HepG2 (cell line): ENCODE measurements around the gene HDAC3.

ENCODE experiments used
- CTCF ChIP-seq: sonication (generic); formaldehyde crosslinking; IDR thresholded peaks from 2 replicates; pipeline ENCODE4 v1.5.0; 2020; ENCODE audit warnings: mild to moderate bottlenecking, missing genetic modification reagents, moderate library complexity
- GABPB1 ChIP-seq: IDR thresholded peaks from 2 replicates; pipeline ENCODE4 v1.6.1; 2016; ENCODE audit warnings: mild to moderate bottlenecking, missing genetic modification reagents, moderate library complexity, missing compliant biosample characterization
- HOXA5 ChIP-seq: sonication (generic); formaldehyde crosslinking; IDR thresholded peaks from 2 replicates; pipeline ENCODE4 v1.4.0; 2020; ENCODE audit warnings: missing genetic modification reagents
- KDM1A ChIP-seq: IDR thresholded peaks from 2 replicates; pipeline ENCODE4 v1.6.1; 2016; ENCODE audit warnings: missing compliant biosample characterization
- MZF1 ChIP-seq: sonication (generic); formaldehyde crosslinking; IDR thresholded peaks from 2 replicates; pipeline ENCODE4 v1.8.1; 2023; ENCODE audit warnings: mild to moderate bottlenecking, missing genetic modification reagents, borderline replicate concordance
- NFYB ChIP-seq: sonication (generic); formaldehyde crosslinking; IDR thresholded peaks from 2 replicates; pipeline ENCODE4 v1.4.0; 2020; ENCODE audit warnings: missing genetic modification reagents
- POLR2AphosphoS5 ChIP-seq: IDR thresholded peaks from 2 replicates; pipeline ENCODE4 v1.6.1; 2012; ENCODE audit warnings: low read depth, low read length
- TCF7L2 ChIP-seq: IDR thresholded peaks from 2 replicates; pipeline ENCODE4 v1.6.1; 2011; ENCODE audit warnings: mild to moderate bottlenecking, low read depth, low read length, moderate library complexity
- ZBTB33 ChIP-seq: sonication (generic); formaldehyde crosslinking; IDR thresholded peaks from 2 replicates; pipeline ENCODE4 v1.4.0; 2020; ENCODE audit warnings: missing genetic modification reagents
- ZNF280B ChIP-seq: sonication (generic); formaldehyde crosslinking; IDR thresholded peaks from 2 replicates; pipeline ENCODE4 v1.5.0; 2020; ENCODE audit warnings: missing genetic modification reagents, mild to moderate bottlenecking, borderline replicate concordance

DNA sequence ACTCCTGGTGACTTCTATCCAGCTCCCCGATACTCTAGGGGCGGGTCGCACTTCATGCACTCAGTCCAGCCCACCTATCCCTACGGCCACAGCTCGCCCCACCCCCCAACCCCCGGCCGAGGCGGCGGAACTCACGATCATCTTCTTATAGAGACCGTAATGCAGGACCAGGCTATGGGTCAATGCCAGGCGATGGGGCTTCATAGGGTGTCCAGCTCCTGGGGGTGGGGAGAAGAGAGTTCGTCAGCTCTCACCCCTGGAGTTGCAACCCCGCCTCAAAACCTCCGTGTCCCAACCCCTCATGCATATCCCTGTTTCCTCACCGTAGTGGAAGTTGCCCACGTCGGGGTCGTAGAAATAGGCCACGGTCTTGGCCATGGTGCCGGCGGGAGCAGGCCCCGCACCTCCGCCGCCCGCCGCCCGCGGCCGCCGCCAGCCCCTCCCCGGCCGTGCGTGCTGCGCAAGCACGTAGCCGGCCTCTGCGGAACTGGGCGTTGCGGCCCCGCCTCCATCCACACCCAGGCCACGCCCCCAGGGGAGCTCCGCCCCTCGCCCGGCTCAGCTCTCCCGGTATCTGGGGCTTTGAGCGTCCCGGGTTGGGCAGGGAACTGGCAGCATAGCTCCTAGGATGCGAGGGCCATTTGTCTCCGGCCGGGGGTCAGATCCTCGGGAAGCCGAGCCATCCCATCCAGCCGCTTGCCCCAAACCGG is at the start of gene HDAC3, which contains the start of gene RELL2:
- peak; percentile 16; the same call in 1 of the 2 replicates for TF ChIP-seq GABPB1 (CRISPR knock-in tag)
- no peak for TF ChIP-seq TCF7L2
- TF ChIP-seq ZBTB33 (CRISPR knock-in tag) = no peak
- no peak for TF ChIP-seq MZF1 (CRISPR knock-in tag)
- TF ChIP-seq NFYB (CRISPR knock-in tag) = no peak
- TF ChIP-seq ZNF280B = no peak
- no peak for TF ChIP-seq HOXA5
- no peak for TF ChIP-seq CTCF (CRISPR knock-in tag)
- peak; percentile 77 for TF ChIP-seq POLR2AphosphoS5
- TF ChIP-seq KDM1A (CRISPR knock-in tag) = no peak
